Pancreas (tissue), 10 donors: Measurements from ENCODE around the gene RNU2-1. TPM values are rescaled to one million over a fixed set of nuclear protein-coding genes. Genes with fewer than 3 reads are reported as not detected.

ENCODE experiments used
- ATAC-seq, 4 donors: fragments of 200-7000 bp; cut with Tn5 transposase; one replicate each; pipeline versions ENCODE4 v1.8.0 to v1.9.1; 2020; ENCODE audit warnings: mild to moderate bottlenecking in 4 of 4, moderate library complexity in 4 of 4
- DNase-seq, 6 donors: peaks; one replicate each; pipeline ENCODE4 v3.0.0-alpha.2; 2020
- FAIRE-seq: peaks from 2 replicates; lab custom pipeline; 2012; peaks lifted over from hg19 to GRCh38; lab: Jason Lieb, UNC
- H3K27ac ChIP-seq, 4 donors: fragments of 200-600 bp; sonication (generic); 1 replicate in 3 of 4; 2 replicates in 1 of 4; pipeline versions ENCODE4 v1.5.0 to v1.8.0; 2020
- H3K27me3 ChIP-seq, 4 donors: fragments of 200-600 bp; one replicate each; pipeline ENCODE4 v1.8.0; 2021
- H3K36me3 ChIP-seq, 3 donors: fragments of 200-600 bp; sonication (generic) in 1 of 3; one replicate each; pipeline versions ENCODE4 v1.5.0 to v1.8.0; 2020 to 2021
- H3K4me1 ChIP-seq, 3 donors: fragments of 200-600 bp; one replicate each; pipeline ENCODE4 v1.8.0; 2021
- H3K4me3 ChIP-seq, 4 donors: fragments of 200-600 bp; sonication (generic) in 2 of 4; one replicate each; pipeline versions ENCODE4 v1.5.0 to v1.8.0; 2020 to 2021
- H3K9me3 ChIP-seq, 4 donors: fragments of 200-600 bp; one replicate each; pipeline ENCODE4 v1.8.0; 2021
- CTCF ChIP-seq, 4 donors: fragments of 200-600 bp; sonication (generic) in 3 of 4; IDR thresholded peaks; one replicate each; pipeline versions ENCODE4 v1.5.0 to v1.8.0; 2021; ENCODE audit warnings: antibody characterized with exemption in 4 of 4
- WGBS, 2 donors: extraction: QIAGEN DNeasy Blood & Tissue Kit; methylation state at CpG; one replicate each; pipeline ENCODE4 v1.1.7; 2013; 5-methylcytosine and 5-hydroxymethylcytosine counted together
- intact Hi-C, 3 donors: fragments of 100-400 bp; cut with DNase I; formaldehyde crosslinking; loops; one replicate each; pipeline versions ENCODE4 v1.11.1 to v1.14.2; 2022
- polyA plus RNA-seq, 2 donors: library from polyadenylated mRNA; stranded (reverse); fragments of 200-250 nt; gene quantifications; one replicate each; pipeline ENCODE4 v1.2.3, GENCODE V29; 2013
- total RNA-seq, 6 donors: library from RNA; stranded (reverse); fragmentation: NEBNext Ultra II Directional in 4 of 6; extraction: Animal tissue kit (Norgen Biotek cat#: 25700) in 4 of 6; gene quantifications; one replicate each; pipeline versions ENCODE4 v1.2.1 to v1.2.4, GENCODE V29; 2021 to 2023
- donor health status: healthy with polysubstance abuse.
- donor health status: DM: no; HTN: no; CAD: no; lungs with moderate emphysema.
- donor health status: DM: no; HTN: no; CAD: no.
- donor health status: control.
- donor health status: control.
- donor health status: Bipolar disorder and iron deficiency.
- donor health status: DM: yes; HTN: yes; CAD: no.
- donor health status: DM: no; HTN: no; CAD: no.
- donor health status: DM: no; HTN: no; CAD: no.
- donor health status: DM: yes; HTN: yes; CAD: no.

Gene RNU2-1
- total and polyA plus RNA-seq, 8 donors: 653 to 5,015 (median 2,487) TPM; not detected in 2

GRCh38 chr17:43216369-43216761, 17.4 kb downstream of the RNU2-1 start:
- no peak overlapping the region for H3K27ac ChIP-seq
- no peak for FAIRE-seq

GRCh38 chr17:43215341-43215740, 18.4 kb downstream of the RNU2-1 start:
- H3K27me3 ChIP-seq: no peaks in the 10 kb centered on the region
- ATAC-seq: no peak
- H3K9me3 ChIP-seq: no peaks in the 10 kb centered on the region
- H3K27ac ChIP-seq: no peak overlapping the region
- 96 to 97% methylated on average over 3 of the region's 3 CpGs for whole genome bisulfite sequencing, 2 donors
- no peak for DNase-seq
- H3K36me3 ChIP-seq: no peaks in the 10 kb centered on the region
- intact Hi-C loops: loop anchor here in 1 of 3 donors (10.0 kb wide), 1 partner anchor 211 kb away; the partner anchor contains the start of gene IFI35
- no peak for FAIRE-seq
- no peak overlapping the region for H3K4me3 ChIP-seq
- peaks cover 8 to 31% (median 21%) of the 10 kb centered on the region in 3 donors for H3K4me1 ChIP-seq
- no peak for TF ChIP-seq CTCF (IDR thresholded peaks at IDR 0.05)

More at GRCh38 chr17:43216369-43216761, 17.4 kb downstream of the RNU2-1 start:
- intact Hi-C loops: loop anchor here in 1 of 3 donors (10.0 kb wide), 1 partner anchor 212 kb away; the partner anchor contains the start of gene IFI35
- DNase-seq (no peak), ATAC-seq (no peak)
- no peaks in the 10 kb centered on the region for H3K9me3 ChIP-seq
- H3K36me3 ChIP-seq: no peaks in the 10 kb centered on the region
- TF ChIP-seq CTCF (IDR thresholded peaks at IDR 0.05): no peak
- 40 to 56% methylated on average over 4 of the region's 4 CpGs for WGBS, 2 donors
- H3K4me1 ChIP-seq: peaks cover 8 to 27% (median 15%) of the 10 kb centered on the region in 3 donors
- no peaks in the 10 kb centered on the region for H3K27me3 ChIP-seq
- H3K4me3 ChIP-seq: no peak overlapping the region

- ATAC-seq: no peak
- 63 to 74% methylated on average over 2 of the region's 2 CpGs for WGBS, 2 donors
These were observed 20.2 kb downstream of the RNU2-1 start for GRCh38 chr17:43213545-43213944.

GRCh38 chr17:43212641-43213490, 20.9 kb downstream of the RNU2-1 start:
- ATAC-seq (peak; percentile 28 to 60 (median 36)), FAIRE-seq (no peak), DNase-seq (peak in 4 of 6 donors; percentile 45 to 76 (median 57))
- 26 to 34% methylated on average over 7 of the region's 7 CpGs for WGBS, 2 donors
- intact Hi-C loops: loop anchor here in 1 of 3 donors (10.0 kb wide), 1 partner anchor 208 kb away; the partner anchor contains the start of gene IFI35
- Histone ChIP-seq H3K9me3 (no peaks in the 10 kb centered on the region), H3K27ac (peak overlapping the region; percentile 69 to 93 (median 77)), H3K36me3 (peaks cover 0 to 7% (median 3%) of the 10 kb centered on the region in 3 donors), H3K4me1 (peaks cover 8 to 31% (median 21%) of the 10 kb centered on the region in 3 donors), H3K4me3 (peak overlapping the region in 2 of 4 donors; percentile 50 to 70), H3K27me3 (no peaks in the 10 kb centered on the region)
- no peak for TF ChIP-seq CTCF (IDR thresholded peaks at IDR 0.05)

More at GRCh38 chr17:43213545-43213944, 20.2 kb downstream of the RNU2-1 start:
- H3K36me3 ChIP-seq: no peaks in the 10 kb centered on the region
- no peak for FAIRE-seq
- no peak overlapping the region for H3K4me3 ChIP-seq
- no peaks in the 10 kb centered on the region for H3K9me3 ChIP-seq
- TF ChIP-seq CTCF (IDR thresholded peaks at IDR 0.05): no peak
- peak overlapping the region in 1 of 4 donors; percentile 93 for H3K27ac ChIP-seq
- no peak for DNase-seq
- intact Hi-C loops: loop anchor here in 1 of 3 donors (10.0 kb wide), 1 partner anchor 209 kb away; the partner anchor contains the start of gene IFI35
- H3K27me3 ChIP-seq: no peaks in the 10 kb centered on the region
- H3K4me1 ChIP-seq: peaks cover 8 to 31% (median 21%) of the 10 kb centered on the region in 3 donors
